HEK293 (cell line): Measurements from ENCODE around the gene BAD.
A peak's percentile ranks its signal among the peaks of the same experiment; 100 is the strongest.

ENCODE experiments used
- BCL6B ChIP-seq: fragments of 450-650 bp; formaldehyde crosslinking; IDR thresholded peaks from 2 replicates; pipeline ENCODE4 v1.5.1; 2017; ENCODE audit warnings: missing biosample characterization, missing genetic modification characterization
- KLF8 ChIP-seq: fragments of 450-650 bp; formaldehyde crosslinking; IDR thresholded peaks from 2 replicates; pipeline ENCODE4 v1.5.1; 2016; ENCODE audit warnings: missing biosample characterization, missing genetic modification characterization
- PATZ1 ChIP-seq: fragments of 450-650 bp; formaldehyde crosslinking; IDR thresholded peaks from 2 replicates; pipeline ENCODE4 v1.5.1; 2016; ENCODE audit warnings: missing biosample characterization, missing genetic modification characterization
- SP2 ChIP-seq: fragments of 450-650 bp; formaldehyde crosslinking; IDR thresholded peaks from 2 replicates; pipeline ENCODE4 v1.5.1; 2016; ENCODE audit warnings: missing biosample characterization, missing genetic modification characterization
- TCF7L2 ChIP-seq: IDR thresholded peaks from 2 replicates; pipeline ENCODE4 v1.6.1; 2011; ENCODE audit warnings: low read depth, mild to moderate bottlenecking, inconsistent platforms, low read length, moderate library complexity, borderline replicate concordance
- ZBTB10 ChIP-seq: fragments of 450-650 bp; formaldehyde crosslinking; IDR thresholded peaks from 2 replicates; pipeline ENCODE4 v1.5.1; 2016; ENCODE audit warnings: missing biosample characterization, missing genetic modification characterization
- ZBTB11 ChIP-seq: fragments of 450-650 bp; formaldehyde crosslinking; conservative IDR thresholded peaks from 2 replicates; pipeline ENCODE4 v1.5.1; 2016; ENCODE audit warnings: low read depth, missing biosample characterization, missing genetic modification characterization
- ZBTB21 ChIP-seq: fragments of 450-650 bp; formaldehyde crosslinking; IDR thresholded peaks from 2 replicates; pipeline ENCODE4 v1.5.1; 2017; ENCODE audit warnings: missing biosample characterization, missing genetic modification characterization
- ZBTB48 ChIP-seq: fragments of 450-650 bp; formaldehyde crosslinking; IDR thresholded peaks from 2 replicates; pipeline ENCODE4 v1.5.1; 2016; ENCODE audit warnings: missing biosample characterization, missing genetic modification characterization
- ZFP69B ChIP-seq: fragments of 450-650 bp; formaldehyde crosslinking; IDR thresholded peaks from 2 replicates; pipeline ENCODE4 v1.5.1; 2016; ENCODE audit warnings: missing biosample characterization, missing genetic modification characterization
- ZIC2 ChIP-seq: fragments of 450-650 bp; formaldehyde crosslinking; IDR thresholded peaks from 2 replicates; pipeline ENCODE4 v1.5.1; 2016; ENCODE audit warnings: missing biosample characterization, missing genetic modification characterization
- ZNF10 ChIP-seq: fragments of 450-650 bp; formaldehyde crosslinking; IDR thresholded peaks from 2 replicates; pipeline ENCODE4 v1.5.1; 2017; ENCODE audit warnings: missing biosample characterization, missing genetic modification characterization
- ZNF114 ChIP-seq: fragments of 450-650 bp; formaldehyde crosslinking; IDR thresholded peaks from 2 replicates; pipeline ENCODE4 v1.5.0; 2017; ENCODE audit warnings: missing biosample characterization, missing genetic modification characterization
- ZNF148 ChIP-seq: fragments of 450-650 bp; formaldehyde crosslinking; IDR thresholded peaks from 2 replicates; pipeline ENCODE4 v1.5.0; 2017; ENCODE audit warnings: missing biosample characterization, missing genetic modification characterization, borderline replicate concordance
- ZNF280C ChIP-seq: fragments of 450-650 bp; formaldehyde crosslinking; IDR thresholded peaks from 2 replicates; pipeline ENCODE4 v1.5.1; 2016; ENCODE audit warnings: missing biosample characterization, missing genetic modification characterization
- ZNF324 ChIP-seq: fragments of 450-650 bp; formaldehyde crosslinking; IDR thresholded peaks from 2 replicates; pipeline ENCODE4 v1.5.1; 2016; ENCODE audit warnings: missing biosample characterization, missing genetic modification characterization
- ZNF366 ChIP-seq: fragments of 450-650 bp; formaldehyde crosslinking; conservative IDR thresholded peaks from 2 replicates; pipeline ENCODE4 v1.5.1; 2016; ENCODE audit warnings: missing biosample characterization, missing genetic modification characterization
- ZNF580 ChIP-seq: fragments of 450-650 bp; formaldehyde crosslinking; IDR thresholded peaks from 2 replicates; pipeline ENCODE4 v1.5.1; 2016; ENCODE audit warnings: missing biosample characterization, missing genetic modification characterization
- ZNF623 ChIP-seq: fragments of 450-650 bp; formaldehyde crosslinking; IDR thresholded peaks from 2 replicates; pipeline ENCODE4 v1.5.1; 2016; ENCODE audit warnings: missing biosample characterization, missing genetic modification characterization
- ZNF629 ChIP-seq: fragments of 450-650 bp; formaldehyde crosslinking; IDR thresholded peaks from 2 replicates; pipeline ENCODE4 v1.5.1; 2017; ENCODE audit warnings: missing biosample characterization, missing genetic modification characterization
- ZNF660 ChIP-seq: fragments of 450-650 bp; IDR thresholded peaks from 2 replicates; pipeline ENCODE4 v1.5.1; 2018; ENCODE audit warnings: missing biosample characterization, mild to moderate bottlenecking, missing genetic modification characterization
- ZNF692 ChIP-seq: fragments of 450-650 bp; formaldehyde crosslinking; IDR thresholded peaks from 2 replicates; pipeline ENCODE4 v1.5.1; 2016; ENCODE audit warnings: missing biosample characterization, missing genetic modification characterization

BAD gene

GRCh38 chr11:64284048-64284961 lies at the start of gene BAD (continued):
- no peak for TF ChIP-seq ZNF280C
- TF ChIP-seq ZNF324 = no peak
- TF ChIP-seq KLF8 (tag by site-specific recombination) = no peak; the same call in 1 of the 2 replicates
- TF ChIP-seq TCF7L2 = no peak
- TF ChIP-seq ZNF148 (tag by site-specific recombination) = no peak
- no peak for TF ChIP-seq ZNF10 (tag by site-specific recombination)
- peak; percentile 86 for TF ChIP-seq ZBTB48 (tag by site-specific recombination)
- TF ChIP-seq ZFP69B (tag by site-specific recombination) = no peak
- TF ChIP-seq BCL6B = no peak
- TF ChIP-seq ZNF660 (tag by site-specific recombination) = no peak
- TF ChIP-seq PATZ1 (tag by site-specific recombination) = peak; percentile 64; the same call in 1 of the 2 replicates
- peak; percentile 69 for TF ChIP-seq ZNF692
- no peak for TF ChIP-seq ZNF580 (tag by site-specific recombination)
- peak; percentile 90 for TF ChIP-seq ZBTB11 (tag by site-specific recombination)
- peak; percentile 95 for TF ChIP-seq ZNF366 (tag by site-specific recombination)
- no peak for TF ChIP-seq ZNF623 (tag by site-specific recombination)
- TF ChIP-seq ZBTB21 (tag by site-specific recombination) = peak; percentile 23; the same call in 1 of the 2 replicates
- peak; percentile 34; the same call in 1 of the 2 replicates for TF ChIP-seq ZIC2 (tag by site-specific recombination)
- peak; percentile 71 for TF ChIP-seq ZBTB10 (tag by site-specific recombination)
- TF ChIP-seq SP2 (tag by site-specific recombination) = peak; percentile 79
- peak; percentile 28; the same call in 1 of the 2 replicates for TF ChIP-seq ZNF629 (tag by site-specific recombination)
- TF ChIP-seq ZNF114 (tag by site-specific recombination) = no peak
